ENCODE results near the gene SNRNP200.

DNA sequence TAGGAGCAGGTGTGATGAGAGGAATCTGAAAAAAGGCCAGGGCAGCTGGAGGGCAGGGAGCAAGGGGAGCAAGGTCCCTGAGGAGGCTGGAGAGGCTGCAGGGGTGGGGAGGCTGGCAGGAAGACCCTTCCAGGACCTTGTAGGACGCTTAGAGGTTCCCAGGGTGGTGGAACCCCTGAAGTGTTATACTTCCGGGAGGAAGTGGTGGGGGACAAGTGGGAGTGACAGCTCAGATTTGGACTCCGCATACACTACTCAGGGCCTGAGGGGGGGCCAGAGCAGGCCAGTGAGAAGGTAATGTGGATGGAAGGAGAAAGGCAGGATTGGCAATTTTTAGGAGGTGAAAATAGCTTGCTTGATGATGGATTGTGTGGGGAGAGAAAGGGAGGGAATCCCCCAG, 28.4 kb upstream of the SNRNP200 start:
- TF ChIP-seq, protein P1, sequence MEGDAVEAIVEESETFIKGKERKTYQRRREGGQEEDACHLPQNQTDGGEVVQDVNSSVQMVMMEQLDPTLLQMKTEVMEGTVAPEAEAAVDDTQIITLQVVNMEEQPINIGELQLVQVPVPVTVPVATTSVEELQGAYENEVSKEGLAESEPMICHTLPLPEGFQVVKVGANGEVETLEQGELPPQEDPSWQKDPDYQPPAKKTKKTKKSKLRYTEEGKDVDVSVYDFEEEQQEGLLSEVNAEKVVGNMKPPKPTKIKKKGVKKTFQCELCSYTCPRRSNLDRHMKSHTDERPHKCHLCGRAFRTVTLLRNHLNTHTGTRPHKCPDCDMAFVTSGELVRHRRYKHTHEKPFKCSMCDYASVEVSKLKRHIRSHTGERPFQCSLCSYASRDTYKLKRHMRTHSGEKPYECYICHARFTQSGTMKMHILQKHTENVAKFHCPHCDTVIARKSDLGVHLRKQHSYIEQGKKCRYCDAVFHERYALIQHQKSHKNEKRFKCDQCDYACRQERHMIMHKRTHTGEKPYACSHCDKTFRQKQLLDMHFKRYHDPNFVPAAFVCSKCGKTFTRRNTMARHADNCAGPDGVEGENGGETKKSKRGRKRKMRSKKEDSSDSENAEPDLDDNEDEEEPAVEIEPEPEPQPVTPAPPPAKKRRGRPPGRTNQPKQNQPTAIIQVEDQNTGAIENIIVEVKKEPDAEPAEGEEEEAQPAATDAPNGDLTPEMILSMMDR (conservative IDR thresholded peaks at IDR 0.05; ENCODE audit: low read length): no peak
- no peak for TF ChIP-seq EZH2phosphoT487 (IDR thresholded peaks at IDR 0.05; ENCODE audit: borderline replicate concordance, low read depth, low read length)
